Upper lobe of left lung (tissue), 4 donors: ENCODE results near the gene CYP2W1.

Experiments
- CTCF ChIP-seq, 6 experiments: fragments of 450-650 bp in 4 of 6; fragments of 200-600 bp in 2 of 6; sonication (generic) in 2 of 6; IDR thresholded peaks; one replicate each; pipeline ENCODE4 v1.5.1; 2016 to 2019; ENCODE audit warnings: antibody characterized with exemption in 6 of 6
- EP300 ChIP-seq, 4 donors: sonication (generic); formaldehyde crosslinking; IDR thresholded peaks; one replicate each; pipeline ENCODE4 v1.5.1; 2017; ENCODE audit warnings: antibody characterized with exemption in 4 of 4, control low read depth in 2 of 4
- POLR2A ChIP-seq, 4 donors: fragments of 450-650 bp; IDR thresholded peaks; one replicate each; pipeline ENCODE4 v1.5.1; 2016 to 2017; ENCODE audit warnings: antibody characterized with exemption in 4 of 4, mild to moderate bottlenecking in 2 of 4
- POLR2AphosphoS5 ChIP-seq, 2 donors: sonication (generic); formaldehyde crosslinking; IDR thresholded peaks; one replicate each; pipeline ENCODE4 v1.5.1; 2017; ENCODE audit warnings: antibody characterized with exemption in 2 of 2

GRCh38 chr7:1024331-1024841 is 41.4 kb downstream of the CYP2W1 start:
- no peak for TF ChIP-seq POLR2AphosphoS5 (IDR thresholded peaks at IDR 0.05)
- TF ChIP-seq POLR2A (IDR thresholded peaks at IDR 0.05): no peak
- TF ChIP-seq CTCF (IDR thresholded peaks at IDR 0.05): no peak
- no peak for TF ChIP-seq EP300 (IDR thresholded peaks at IDR 0.05)
